DND-41 (cell line): ENCODE results near the gene BOD1.

Experiments used
- CTCF ChIP-seq: IDR thresholded peaks from 2 replicates; pipeline ENCODE4 v1.5.1; 2012; ENCODE audit warnings: borderline replicate concordance, low read length, moderate library complexity, mild to moderate bottlenecking; ENCODE audit not compliant: poor library complexity, severe bottlenecking; ENCODE audit errors: extremely low read depth
- EZH2 ChIP-seq: IDR thresholded peaks from 3 replicates; pipeline ENCODE4 v1.6.1; 2012; ENCODE audit warnings: borderline replicate concordance, low read depth, mild to moderate bottlenecking, moderate library complexity, low read length, inconsistent platforms; ENCODE audit not compliant: severe bottlenecking

- TF ChIP-seq CTCF (no peak), EZH2 (no peak)
Measured at GRCh38 chr5:173598686-173599085, 17.8 kb downstream of the BOD1 start.
